Renal cortex interstitium (tissue), 11 donors: ENCODE measurements around the gene TMEFF2. TPM values are rescaled to one million over a fixed set of nuclear protein-coding genes. Genes with fewer than 3 reads are reported as not detected.
"Not testable (repeated sequence)": the region's sequence is repeated elsewhere in the genome, so short reads cannot be mapped to it uniquely, and the experiment has no call there.

Experiments used
- DNase-seq, 11 donors: peaks; one replicate each; pipeline ENCODE4 v3.0.0-alpha.2; 2013; ENCODE audit warnings: low read depth in 9 of 11, low spot score in 4 of 11; ENCODE audit errors: extremely low read depth in 1 of 11
- polyA plus RNA-seq, 3 donors: library from polyadenylated mRNA; unstranded; fragments of 120-200 nt; gene quantifications; one replicate each; pipeline ENCODE4 v1.2.1, GENCODE V29; 2013; ENCODE audit not compliant: insufficient read length in 3 of 3

The TMEFF2 gene
- polyA plus RNA-seq, 3 donors, result 9.0 to 15.6 (median 10.9) TPM

DNA sequence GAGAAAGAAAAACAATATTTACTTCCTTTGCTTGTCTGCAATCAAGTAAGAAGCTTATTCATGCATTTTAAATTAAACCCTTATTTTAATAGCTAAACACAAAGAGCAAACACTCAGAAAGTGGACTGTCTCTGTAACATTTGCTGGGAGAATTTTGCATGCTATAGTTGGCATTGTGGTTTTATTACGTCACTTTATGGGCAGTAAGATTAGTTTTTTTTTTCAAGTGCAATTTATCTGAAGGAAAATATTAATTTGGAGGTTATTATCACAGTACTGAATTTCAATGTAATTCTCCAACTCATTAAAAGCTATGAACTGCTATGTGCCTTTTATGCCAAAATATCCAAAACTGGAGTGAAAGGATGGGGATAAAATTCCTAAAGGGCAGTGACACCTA, 103.3 kb downstream of the TMEFF2 start:
- no peak for DNase-seq

DNA sequence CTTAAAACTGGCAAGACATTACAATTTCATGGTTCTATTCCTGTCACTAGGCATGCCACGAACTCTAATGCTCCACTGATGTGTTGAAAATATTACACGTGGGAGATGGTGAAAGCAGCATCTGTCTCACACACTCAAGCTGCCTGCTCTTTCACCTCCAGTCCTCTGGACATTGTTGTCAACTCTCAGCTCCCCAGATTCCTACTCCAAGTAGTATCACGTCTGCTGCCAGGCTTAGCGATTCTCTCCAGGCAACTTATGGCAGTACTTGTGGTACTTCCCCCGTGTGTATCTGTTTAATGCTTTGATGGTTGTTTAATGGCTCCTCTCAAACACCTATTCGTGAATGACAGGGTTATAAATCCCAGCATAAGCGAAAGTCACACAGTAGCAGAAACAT, 103.8 kb downstream of the TMEFF2 start:
- DNase-seq, result no peak

DNA sequence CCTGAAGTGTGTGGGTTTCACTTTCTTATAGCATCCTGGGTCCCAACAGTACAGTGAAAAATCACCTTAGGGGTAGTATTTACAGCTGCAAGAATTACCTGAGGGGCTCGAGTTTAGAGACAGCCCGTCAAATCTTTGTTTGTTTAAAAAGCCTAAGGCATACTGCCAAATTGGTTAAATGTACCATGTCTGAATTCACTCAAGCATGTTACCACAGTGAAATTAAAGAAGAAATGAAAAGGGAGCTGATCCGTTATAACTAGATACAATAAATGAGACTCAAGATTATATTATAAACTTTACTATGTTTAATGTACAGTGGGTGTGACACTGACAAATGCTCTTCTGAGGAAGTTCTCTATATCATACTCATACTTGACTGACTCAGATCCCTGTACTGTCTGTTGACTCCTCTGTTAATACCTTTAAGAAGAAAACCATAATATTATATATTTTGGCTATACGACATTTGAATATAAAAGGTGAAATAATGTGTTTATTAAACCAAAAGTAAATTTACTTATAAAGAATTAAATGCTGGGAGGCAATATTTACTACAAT, 107.3 kb downstream of the TMEFF2 start:
- DNase-seq, result no peak

DNA sequence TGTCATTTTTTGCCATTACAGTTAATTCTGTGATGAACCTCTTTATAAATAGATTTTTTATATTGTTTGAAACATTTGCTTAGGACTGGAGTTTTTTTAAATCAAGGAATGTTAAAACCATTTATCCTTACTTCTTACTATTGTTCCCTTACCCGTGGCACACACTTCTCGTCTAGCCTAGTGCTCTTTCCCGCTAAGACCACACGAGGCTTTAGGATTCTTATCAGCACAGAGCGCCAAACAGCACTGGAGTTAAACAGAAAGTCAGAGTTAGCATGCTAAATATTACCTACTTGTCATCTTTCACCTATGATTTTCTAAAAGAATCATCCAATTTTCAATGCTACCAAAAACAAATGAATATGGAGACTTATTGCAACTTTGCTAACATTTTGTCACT, 112.6 kb downstream of the TMEFF2 start:
- DNase-seq, result no peak

DNA sequence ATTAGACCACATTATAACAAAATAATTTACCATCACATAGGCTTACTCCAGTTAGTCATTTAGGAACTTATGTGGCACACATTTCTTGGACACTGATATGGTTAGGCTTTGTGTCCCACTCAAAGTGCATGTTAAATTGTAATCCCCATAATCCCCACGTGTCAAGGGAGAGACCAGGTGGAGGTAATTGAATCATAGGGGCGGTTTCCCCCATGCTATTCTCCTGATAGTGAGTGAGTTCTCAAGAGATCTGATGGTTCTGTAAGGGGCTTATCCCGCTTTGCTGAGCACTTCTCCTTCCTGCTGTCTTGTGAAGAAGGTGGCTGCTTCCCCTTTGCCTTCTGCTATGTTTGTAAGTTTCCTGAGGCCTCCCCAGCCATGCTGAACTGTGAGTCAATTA, 114.6 kb downstream of the TMEFF2 start:
- not testable (repeated sequence) for DNase-seq

DNA sequence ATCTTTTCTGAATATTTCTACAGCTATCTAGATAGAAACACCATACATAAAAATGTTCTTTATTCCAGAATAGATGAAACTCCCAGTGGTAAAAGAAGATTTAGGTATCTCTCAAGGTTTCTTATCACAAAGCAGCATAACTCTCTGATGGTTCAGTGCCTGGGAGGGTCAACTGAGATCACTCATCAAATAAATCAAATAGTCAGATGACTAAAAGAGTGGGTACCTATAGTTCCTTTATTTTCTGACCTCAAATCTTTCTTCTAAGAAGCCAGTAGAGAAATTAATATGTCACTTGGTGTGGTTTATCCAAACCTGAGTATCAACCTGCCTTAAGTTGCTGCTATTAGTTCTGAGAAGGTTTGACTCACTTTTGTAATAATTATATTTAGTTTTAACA, 120.9 kb downstream of the TMEFF2 start:
- DNase-seq, result no peak

DNA sequence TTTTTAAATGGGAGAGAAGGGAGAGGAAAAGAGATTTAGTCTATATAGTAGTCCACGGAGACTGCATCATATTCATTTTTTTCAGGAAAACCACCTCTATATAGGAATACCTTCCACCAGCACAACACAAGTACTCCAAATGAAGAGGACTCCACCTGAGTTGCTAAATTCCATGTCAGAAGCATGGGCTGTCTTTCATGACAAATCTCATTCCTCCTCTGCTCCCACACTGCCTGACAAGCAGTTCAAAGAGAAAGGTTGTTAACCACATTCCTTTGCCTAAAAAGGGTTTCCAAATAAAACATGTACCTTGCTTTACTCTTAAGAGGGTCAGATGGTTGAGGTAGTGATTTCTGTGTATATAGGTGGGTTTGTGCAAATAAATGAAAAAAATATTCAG, 122.0 kb downstream of the TMEFF2 start:
- no peak for DNase-seq

DNA sequence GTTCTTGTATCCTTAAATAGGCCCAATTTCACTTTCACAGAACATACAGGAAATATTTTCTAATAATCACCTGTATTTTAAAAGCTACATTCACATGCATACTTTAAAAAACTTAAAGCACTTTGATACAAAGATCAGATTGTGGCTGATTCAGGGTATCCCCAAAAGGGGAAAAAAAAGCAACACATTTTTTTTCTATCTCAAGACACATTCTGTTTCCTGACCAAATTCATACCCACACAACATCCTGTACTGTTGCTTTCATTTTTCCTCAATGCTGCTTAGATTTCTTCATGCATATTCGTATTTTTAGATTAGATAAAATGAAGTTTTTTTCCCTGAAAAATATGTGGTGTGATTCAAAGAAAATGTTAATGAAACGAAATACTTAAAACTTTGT, 122.5 kb downstream of the TMEFF2 start:
- no peak for DNase-seq

DNA sequence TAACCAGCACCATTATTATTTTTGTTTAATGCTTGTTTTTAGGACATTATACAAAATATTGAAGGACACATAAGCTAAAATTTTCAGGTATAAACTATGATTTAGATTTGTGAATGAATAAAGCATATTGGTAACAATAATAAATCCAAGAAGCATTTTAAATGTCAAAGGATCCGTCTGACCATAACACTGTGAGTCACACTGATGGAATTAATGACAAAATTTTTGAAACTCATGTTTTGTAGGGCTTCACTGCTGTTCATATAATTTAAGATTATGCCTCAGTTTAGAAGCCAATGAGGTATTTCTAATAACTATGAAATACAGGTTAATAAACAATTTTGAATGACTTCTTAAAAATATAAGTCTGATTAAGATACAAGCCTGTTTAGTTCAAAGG, 124.6 kb downstream of the TMEFF2 start:
- DNase-seq, result no peak

DNA sequence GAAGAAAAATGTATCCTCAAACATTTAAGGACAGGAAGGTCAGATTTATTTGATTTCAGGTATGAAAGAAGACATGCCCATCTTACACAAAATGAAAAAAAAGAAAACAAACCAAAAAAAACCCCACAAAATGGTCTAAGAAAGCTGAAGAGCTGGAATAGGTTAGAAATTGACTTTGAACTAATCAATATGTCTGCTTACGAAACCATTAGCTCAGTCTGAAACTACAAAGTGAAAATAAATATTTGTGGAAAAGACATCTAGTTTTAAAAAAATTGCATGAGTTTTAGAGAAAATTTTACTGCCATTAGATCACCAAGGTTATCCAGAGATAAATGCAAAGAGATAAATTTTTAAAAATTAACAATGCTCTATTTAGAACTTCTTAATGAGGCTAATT, 125.3 kb downstream of the TMEFF2 start:
- DNase-seq, result no peak

DNA sequence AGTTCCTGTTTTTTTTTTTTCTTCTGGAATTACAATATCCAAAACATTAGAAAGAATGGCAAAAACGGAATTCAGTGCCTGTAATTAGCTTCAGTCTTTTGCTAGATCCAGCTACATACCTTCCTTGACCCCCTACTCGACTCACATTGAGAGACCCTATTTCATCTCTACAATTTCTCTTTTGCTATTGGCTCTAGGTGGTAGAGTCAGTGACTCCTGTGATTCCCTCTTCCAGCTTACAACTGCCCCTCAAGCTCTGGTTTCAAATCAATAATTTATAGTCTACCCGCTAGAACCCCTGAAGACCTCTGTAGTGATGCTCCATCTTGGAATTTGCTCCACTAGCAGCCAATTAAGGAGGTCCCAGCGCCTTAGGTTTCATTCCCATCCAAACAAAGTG, 125.8 kb downstream of the TMEFF2 start:
- no peak for DNase-seq

DNA sequence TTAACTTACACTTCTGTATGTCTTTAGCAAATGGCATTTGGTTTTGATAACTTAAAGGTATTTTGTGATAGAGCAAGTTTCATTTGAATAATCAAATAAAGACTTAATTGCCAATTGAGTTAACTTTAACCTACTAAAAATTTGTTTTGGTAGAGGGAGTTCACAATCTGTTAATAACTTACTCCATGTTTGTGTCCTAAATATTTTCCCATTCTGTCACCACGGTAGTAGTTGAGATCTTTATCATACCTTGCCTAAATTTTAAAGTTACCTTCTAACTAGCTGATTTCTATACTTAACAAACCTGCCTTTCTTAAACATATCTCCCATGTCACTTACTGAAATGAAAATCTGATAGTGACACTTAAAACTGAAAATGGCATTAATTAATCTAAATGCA, 127.1 kb downstream of the TMEFF2 start:
- DNase-seq, result no peak

DNA sequence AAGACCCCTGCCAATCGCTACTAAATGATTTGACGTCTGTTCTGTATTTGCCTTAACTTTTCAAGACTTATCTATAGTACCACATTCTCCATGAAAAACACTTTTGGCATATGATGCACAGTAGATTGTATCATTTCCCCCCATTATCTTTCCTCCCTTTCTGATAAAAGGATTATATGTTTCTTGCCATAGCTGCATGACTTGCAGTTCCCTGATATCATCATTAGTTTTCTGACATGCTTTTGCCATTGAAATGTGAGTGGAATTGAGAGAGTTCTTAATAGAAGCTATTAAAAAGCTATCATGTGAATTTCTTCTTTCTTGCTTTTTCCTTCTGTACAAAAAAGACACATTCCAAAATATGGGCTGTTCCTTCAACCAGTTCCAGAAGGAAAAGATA, 130.3 kb downstream of the TMEFF2 start:
- no peak for DNase-seq

DNA sequence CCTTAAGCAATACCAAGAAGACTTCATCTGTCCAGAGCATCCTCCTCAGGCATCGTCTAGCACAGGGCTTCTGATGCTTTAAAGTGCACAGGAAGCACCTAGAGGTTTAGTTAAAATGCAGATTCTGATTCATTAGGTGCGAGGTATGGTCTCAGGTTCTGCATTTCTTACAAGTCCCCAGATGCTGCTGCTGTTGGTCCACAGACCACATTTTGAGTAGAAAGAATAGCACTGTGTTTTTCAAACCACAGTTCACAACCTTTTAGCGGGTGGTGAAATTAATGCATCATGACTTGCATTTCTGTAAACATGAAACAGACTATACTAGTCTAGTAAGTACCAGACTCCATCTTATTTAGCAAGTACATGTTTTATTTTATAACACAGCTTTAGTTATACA, 134.6 kb downstream of the TMEFF2 start:
- no peak for DNase-seq

DNA sequence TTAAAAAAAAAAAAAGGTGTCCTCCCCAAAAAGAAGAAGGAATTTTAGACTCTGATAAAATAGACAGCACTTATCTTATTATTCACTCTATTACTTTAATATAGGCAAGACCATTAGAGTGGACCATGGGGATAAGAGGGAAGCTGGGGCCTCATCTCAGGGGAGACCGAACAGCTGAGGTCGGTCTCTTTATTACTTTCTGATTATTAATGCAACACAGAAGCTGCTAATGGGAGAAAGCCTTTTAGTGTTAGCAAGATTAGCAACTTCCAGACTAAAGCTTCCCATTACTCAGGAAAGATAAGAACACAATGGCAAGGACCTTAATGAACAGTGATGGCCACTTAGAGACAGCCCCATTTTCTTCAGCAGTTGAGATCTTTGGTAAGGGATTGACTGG, 135.5 kb downstream of the TMEFF2 start:
- DNase-seq, result no peak

DNA sequence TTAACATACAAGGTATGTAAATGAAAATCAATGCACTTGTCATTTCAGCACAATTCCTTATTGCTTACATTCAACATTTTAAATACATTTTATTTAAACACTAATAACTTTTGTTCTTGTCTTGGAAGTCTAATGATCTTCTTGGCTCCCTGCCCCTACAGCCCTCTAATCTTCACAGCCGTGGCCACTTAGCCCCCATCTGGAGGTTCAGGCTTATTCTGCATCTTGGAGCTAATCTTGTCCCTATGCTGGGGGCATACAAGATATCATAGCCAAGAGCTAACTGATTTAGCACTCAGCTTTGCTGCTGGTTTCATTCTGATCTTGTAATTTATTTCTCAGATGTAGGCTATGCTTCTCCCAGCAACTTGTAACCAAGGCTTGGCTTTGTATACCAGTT, 140.8 kb downstream of the TMEFF2 start:
- DNase-seq, result no peak

DNA sequence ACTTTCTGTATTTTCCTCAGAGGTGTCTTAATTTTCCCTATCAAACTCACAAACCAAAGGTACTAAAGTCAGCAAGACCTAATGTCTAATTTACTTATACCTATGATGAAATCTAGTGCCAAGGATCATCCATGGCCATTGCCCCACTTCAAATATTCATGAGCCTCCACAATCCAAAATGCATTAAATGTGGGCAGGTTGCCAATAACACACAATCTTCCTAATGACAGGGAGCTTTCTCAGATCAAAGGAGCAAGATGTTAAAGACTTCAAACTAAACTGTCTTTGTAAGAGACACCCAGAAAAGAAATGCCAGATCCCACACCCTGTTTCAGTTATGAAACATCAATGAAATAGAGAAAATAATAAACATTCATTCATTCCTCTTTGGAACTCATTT, 143.2 kb downstream of the TMEFF2 start:
- DNase-seq, result no peak

DNA sequence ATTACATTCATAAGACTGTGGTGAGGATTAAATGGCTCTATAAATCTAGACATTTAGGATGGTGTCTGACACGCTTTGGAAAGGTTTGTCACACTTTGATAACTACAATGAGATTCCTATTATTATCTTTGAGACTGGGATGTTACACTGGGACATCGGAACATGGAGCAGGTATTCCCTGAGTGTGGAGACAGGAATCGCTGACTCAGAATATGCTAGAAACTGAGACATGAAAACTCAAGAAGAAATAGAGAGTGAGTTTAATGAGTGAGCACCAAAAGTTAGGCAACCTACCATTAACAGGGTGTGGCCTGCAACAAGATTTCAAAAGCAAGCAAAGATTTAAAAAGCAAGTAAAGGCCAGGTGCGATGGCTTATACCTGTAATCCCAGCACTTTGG, 145.4 kb downstream of the TMEFF2 start:
- no peak for DNase-seq

DNA sequence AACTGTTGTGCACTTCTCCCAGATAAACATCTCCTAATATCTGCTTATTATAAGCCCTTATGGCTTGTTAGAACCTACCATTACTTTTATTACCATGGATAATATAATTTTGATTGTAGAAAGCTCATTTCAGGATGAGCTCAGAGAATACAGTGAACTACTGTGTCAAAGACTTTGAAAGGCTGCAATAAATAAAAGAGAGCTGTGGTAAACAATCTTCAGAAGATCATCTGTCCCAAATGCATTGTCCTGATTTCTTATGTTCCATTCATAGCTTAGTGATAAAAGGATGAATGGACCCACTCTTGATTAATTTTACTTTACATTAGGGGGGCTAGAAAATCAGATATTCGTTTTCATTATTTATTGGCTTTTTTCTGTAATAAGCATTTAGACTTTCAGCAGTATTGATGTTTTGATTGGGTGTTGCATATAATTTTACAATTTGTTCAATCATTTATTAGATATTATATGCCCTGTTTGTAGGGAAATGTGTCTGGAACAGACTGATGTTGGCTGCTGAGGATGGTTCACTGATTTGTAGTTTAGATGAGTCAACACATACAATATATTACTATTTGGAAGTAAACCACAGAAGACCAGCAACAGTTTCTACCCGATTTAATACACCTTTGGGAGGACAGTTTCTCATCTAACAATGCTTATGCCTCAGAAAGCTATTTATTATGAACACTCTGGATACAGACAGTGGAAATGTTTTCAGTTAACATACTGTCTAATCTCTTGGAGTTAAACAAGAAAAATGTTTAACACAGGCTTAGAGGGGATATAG, 147.2 kb downstream of the TMEFF2 start:
- DNase-seq, result no peak

DNA sequence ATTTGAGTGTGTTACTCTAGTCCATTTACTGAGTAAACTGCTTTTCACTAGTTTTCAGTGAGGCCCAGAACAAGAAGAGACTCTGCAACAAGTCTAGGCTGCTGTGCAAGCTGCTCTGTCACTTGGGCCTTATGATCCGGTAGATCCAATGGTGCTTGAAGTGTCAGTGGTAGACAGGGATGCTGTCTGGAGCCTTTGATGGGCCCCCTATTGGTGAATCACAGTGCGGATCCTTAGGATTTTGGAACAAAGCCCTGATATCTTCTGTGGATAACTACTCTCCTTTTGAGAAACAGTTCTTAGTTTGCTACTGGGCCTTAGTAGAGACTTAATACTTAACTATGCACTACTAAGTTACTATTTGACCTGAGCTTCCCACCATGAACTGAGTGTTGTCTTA, 150.2 kb downstream of the TMEFF2 start:
- no peak for DNase-seq

DNA sequence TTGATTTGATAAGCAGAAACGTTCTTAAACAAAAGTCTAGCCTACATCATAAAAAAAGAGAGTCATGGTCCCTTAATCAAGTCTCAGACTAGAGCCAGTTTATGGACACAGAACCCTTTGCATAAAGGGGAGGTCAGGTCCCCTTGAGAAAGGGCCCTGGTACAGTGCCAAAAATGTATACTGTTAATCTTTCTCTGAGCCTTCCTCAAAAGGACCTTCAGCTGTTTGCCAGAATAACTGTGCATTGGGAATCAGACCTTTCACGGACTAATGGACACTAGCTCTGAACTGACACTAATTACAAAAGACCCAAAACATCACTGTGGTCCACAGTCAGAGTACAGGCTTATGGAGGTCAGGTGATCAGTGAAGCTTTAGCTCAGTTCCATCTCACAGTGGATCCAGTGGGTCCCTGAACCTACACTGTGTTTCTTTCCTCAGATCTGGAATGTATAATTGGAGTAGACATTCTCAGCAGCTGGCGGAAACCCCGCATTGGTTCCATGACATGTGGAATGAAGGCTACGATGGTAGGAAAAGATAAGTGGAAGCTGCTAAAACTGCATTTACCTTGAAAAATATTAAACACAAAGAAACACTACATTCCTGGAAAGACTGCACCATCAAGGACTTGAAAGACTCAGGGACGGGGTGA, 151.4 kb downstream of the TMEFF2 start:
- DNase-seq, result peak in 1 of 11 donors; percentile 21
